PFSK-1 (cell line): ENCODE results near the gene STK33.

Source experiments
- FOXP2 ChIP-seq: optimal IDR thresholded peaks from 2 replicates; pipeline ENCODE3; 2011; ENCODE audit warnings: borderline replicate concordance, control low read depth, inconsistent platforms; ENCODE audit not compliant: insufficient read depth; ENCODE audit errors: extremely low read length, extremely low read depth
- POLR2AphosphoS5 ChIP-seq: IDR thresholded peaks from 2 replicates; pipeline ENCODE4 v1.6.1; 2012; ENCODE audit warnings: low read depth, mild to moderate bottlenecking, control low read depth, low read length, moderate library complexity
- REST ChIP-seq, 2 experiments: IDR thresholded peaks; 2 replicates each; pipeline versions ENCODE4 v1.6.1 to v1.8.0; 2011 to 2012; ENCODE audit warnings: low read depth in 2 of 2, low read length in 2 of 2, control low read depth in 1 of 2, inconsistent platforms in 1 of 2, mild to moderate bottlenecking in 1 of 2, moderate library complexity in 1 of 2; ENCODE audit not compliant: insufficient read depth in 1 of 2
- SIN3A ChIP-seq: IDR thresholded peaks from 2 replicates; pipeline ENCODE4 v1.6.1; 2012; ENCODE audit warnings: mild to moderate bottlenecking, low read length, moderate library complexity, borderline replicate concordance; ENCODE audit not compliant: insufficient read depth
- TAF1 ChIP-seq: IDR thresholded peaks from 2 replicates; pipeline ENCODE4 v1.6.1; 2012; ENCODE audit warnings: low read length, control low read depth, borderline replicate concordance; ENCODE audit not compliant: insufficient read depth

DNA sequence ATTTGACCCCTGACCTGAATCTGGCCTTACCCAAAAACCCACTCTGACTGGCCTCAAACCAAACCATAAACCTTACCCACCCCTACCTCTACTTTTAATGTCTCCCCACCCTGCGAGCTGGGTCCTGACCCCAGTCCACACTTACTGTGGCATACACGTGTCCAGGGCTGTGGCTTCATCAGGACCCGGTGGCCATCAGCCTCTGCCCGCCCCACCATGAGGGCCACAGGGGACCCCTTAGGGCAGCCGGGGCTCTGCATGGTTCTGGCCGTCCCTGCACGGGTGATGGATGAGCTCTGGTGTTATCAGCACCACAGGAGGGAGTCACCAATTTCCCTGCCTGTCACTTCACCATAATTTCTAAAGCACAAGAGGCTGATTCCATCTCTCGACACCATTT is 242.8 kb downstream of the STK33 start:
- TF ChIP-seq POLR2AphosphoS5 (no peak), SIN3A (no peak), REST (IDR thresholded peaks at IDR 0.05; ENCODE audit: insufficient read depth in 1 of 2, low read depth in 2 of 2, low read length in 2 of 2) (no peak), TAF1 (no peak), FOXP2 (no peak)
